OCI-LY1 (cell line): ENCODE measurements around the gene TICAM1.

Experiments used
- H2AFZ ChIP-seq: fragments of 200-600 bp; sonication (generic), shearing (Covaris generic); 2 replicates; pipeline ENCODE4 v1.6.0; 2014; ENCODE audit warnings: antibody characterized with exemption, mild to moderate bottlenecking, low read length
- H3F3A ChIP-seq: fragments of 200-600 bp; sonication (generic), shearing (Covaris generic); 2 replicates; pipeline ENCODE4 v1.6.0; 2014; ENCODE audit warnings: mild to moderate bottlenecking, antibody characterized with exemption, low read length, moderate library complexity; ENCODE audit not compliant: insufficient read depth
- H3K27ac ChIP-seq: fragments of 200-600 bp; sonication (generic); 2 replicates; pipeline ENCODE4 v1.5.1; 2014; ENCODE audit warnings: low read length, mixed run types, mild to moderate bottlenecking, low read depth; ENCODE audit not compliant: poor library complexity, severe bottlenecking
- H3K27me3 ChIP-seq: fragments of 200-600 bp; sonication (generic); 2 replicates; pipeline ENCODE4 v1.6.0; 2014; ENCODE audit warnings: antibody characterized with exemption, mild to moderate bottlenecking, low read length, moderate library complexity; ENCODE audit not compliant: insufficient read depth
- H3K36me3 ChIP-seq: fragments of 200-600 bp; sonication (generic); 2 replicates; pipeline ENCODE4 v1.6.1; 2014; ENCODE audit warnings: mild to moderate bottlenecking, antibody characterized with exemption, low read length, moderate library complexity, mixed read lengths; ENCODE audit not compliant: insufficient read depth
- H3K4me1 ChIP-seq: fragments of 200-600 bp; sonication (generic); 2 replicates; pipeline ENCODE4 v1.5.1; 2014; ENCODE audit warnings: mild to moderate bottlenecking, low read length, moderate library complexity; ENCODE audit not compliant: insufficient read depth, severe bottlenecking
- H3K4me2 ChIP-seq: fragments of 200-600 bp; sonication (generic), shearing (Covaris generic); 2 replicates; pipeline ENCODE4 v1.6.1; 2014; ENCODE audit warnings: low read length
- H3K4me3 ChIP-seq: fragments of 200-600 bp; sonication (generic); 2 replicates; pipeline ENCODE4 v1.5.1; 2014; ENCODE audit warnings: low read length, low read depth, mild to moderate bottlenecking, mixed read lengths; ENCODE audit not compliant: poor library complexity, severe bottlenecking
- H3K79me2 ChIP-seq: fragments of 200-600 bp; shearing (Covaris generic); 2 replicates; pipeline ENCODE4 v1.6.1; 2016; ENCODE audit warnings: mixed run types, low read length, mixed read lengths; ENCODE audit not compliant: insufficient read depth
- H3K9ac ChIP-seq: fragments of 200-600 bp; sonication (generic), shearing (Covaris generic); 2 replicates; pipeline ENCODE4 v1.6.1; 2014; ENCODE audit warnings: mild to moderate bottlenecking, low read length, mixed read lengths
- H3K9me2 ChIP-seq: fragments of 200-600 bp; sonication (generic), shearing (Covaris generic); 2 replicates; pipeline ENCODE4 v1.6.1; 2014; ENCODE audit warnings: low read depth, mild to moderate bottlenecking, low read length, mixed read lengths
- H3K9me3 ChIP-seq: fragments of 200-600 bp; shearing (Covaris generic); 2 replicates; pipeline ENCODE4 v1.6.1; 2014; ENCODE audit warnings: low read length, mixed read lengths
- H4K20me1 ChIP-seq: fragments of 200-600 bp; sonication (generic), shearing (Covaris generic); 2 replicates; pipeline ENCODE4 v1.6.0; 2016; ENCODE audit warnings: mild to moderate bottlenecking, low read length; ENCODE audit not compliant: insufficient read depth
- EZH2 ChIP-seq: fragments of 200-600 bp; sonication (generic), shearing (Covaris generic); IDR thresholded peaks from 2 replicates; pipeline ENCODE4 v1.8.0; 2017; ENCODE audit warnings: borderline replicate concordance, mixed run types, mild to moderate bottlenecking, antibody characterized with exemption, low read length, moderate library complexity, mixed read lengths
- TF ChIP-seq, protein P1 (sequence below): fragments of 200-600 bp; sonication (generic), shearing (Covaris generic); IDR thresholded peaks from 2 replicates; pipeline ENCODE4 v1.5.1; 2017; ENCODE audit warnings: mild to moderate bottlenecking, antibody characterized with exemption, low read length, moderate library complexity, mixed read lengths

The TICAM1 gene

DNA sequence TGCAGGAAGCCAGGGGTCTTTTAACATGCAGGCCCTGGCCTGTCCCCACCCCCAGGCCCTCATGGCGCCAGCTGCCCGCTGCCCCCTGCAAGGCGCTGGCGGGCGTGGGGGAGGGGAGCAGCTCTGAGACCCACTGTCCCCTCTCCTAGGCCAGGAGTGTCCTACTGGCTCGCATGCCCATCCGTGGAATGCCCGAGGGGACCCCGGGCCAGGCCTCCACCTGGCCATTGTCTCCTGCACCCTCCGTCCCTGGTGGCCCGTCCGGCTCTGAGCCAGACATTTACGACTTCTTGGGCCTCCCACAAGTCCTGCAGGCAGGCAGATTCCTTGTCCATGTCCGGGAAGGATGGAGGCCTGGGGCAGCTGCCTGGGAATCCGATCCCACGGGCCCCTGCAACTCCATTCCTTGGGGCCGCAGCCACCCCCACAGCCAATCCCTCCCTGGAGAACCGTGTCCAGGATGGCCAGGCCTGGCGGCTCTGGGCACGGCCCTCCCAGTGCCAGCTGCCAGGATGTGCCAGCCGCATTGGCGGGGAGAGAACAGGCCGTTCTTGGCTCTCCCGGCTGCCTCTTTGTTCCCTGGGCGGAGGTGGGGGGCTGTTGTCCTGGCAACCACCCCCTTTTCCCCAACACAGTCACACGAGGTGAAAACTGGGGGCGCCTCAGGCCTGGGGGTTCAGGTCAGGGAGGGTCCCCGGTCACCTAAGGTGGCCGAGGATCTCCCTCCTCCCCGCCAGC, 46.4 kb upstream of the TICAM1 start:
- H3F3A ChIP-seq = no peaks in the 10 kb centered on the region; the same call in 1 of the 2 replicates
- H3K4me3 ChIP-seq = no peak overlapping the region
- no peak overlapping the region for H2AFZ ChIP-seq
- peak overlapping the region; percentile 47 for H3K27ac ChIP-seq
- H3K36me3 ChIP-seq = no peaks in the 10 kb centered on the region
- no peaks in the 10 kb centered on the region for H4K20me1 ChIP-seq
- H3K9me3 ChIP-seq = no peaks in the 10 kb centered on the region
- no peak overlapping the region; the same call in 1 of the 2 replicates for H3K9ac ChIP-seq
- no peaks in the 10 kb centered on the region for H3K79me2 ChIP-seq
- TF ChIP-seq, protein P1, sequence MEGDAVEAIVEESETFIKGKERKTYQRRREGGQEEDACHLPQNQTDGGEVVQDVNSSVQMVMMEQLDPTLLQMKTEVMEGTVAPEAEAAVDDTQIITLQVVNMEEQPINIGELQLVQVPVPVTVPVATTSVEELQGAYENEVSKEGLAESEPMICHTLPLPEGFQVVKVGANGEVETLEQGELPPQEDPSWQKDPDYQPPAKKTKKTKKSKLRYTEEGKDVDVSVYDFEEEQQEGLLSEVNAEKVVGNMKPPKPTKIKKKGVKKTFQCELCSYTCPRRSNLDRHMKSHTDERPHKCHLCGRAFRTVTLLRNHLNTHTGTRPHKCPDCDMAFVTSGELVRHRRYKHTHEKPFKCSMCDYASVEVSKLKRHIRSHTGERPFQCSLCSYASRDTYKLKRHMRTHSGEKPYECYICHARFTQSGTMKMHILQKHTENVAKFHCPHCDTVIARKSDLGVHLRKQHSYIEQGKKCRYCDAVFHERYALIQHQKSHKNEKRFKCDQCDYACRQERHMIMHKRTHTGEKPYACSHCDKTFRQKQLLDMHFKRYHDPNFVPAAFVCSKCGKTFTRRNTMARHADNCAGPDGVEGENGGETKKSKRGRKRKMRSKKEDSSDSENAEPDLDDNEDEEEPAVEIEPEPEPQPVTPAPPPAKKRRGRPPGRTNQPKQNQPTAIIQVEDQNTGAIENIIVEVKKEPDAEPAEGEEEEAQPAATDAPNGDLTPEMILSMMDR = no peak
- TF ChIP-seq EZH2 = no peak
- peaks cover 37% of the 10 kb centered on the region for H3K4me1 ChIP-seq
- no peaks in the 10 kb centered on the region for H3K9me2 ChIP-seq
- H3K4me2 ChIP-seq = no peak overlapping the region; the same call in 1 of the 2 replicates
- no peaks in the 10 kb centered on the region for H3K27me3 ChIP-seq

DNA sequence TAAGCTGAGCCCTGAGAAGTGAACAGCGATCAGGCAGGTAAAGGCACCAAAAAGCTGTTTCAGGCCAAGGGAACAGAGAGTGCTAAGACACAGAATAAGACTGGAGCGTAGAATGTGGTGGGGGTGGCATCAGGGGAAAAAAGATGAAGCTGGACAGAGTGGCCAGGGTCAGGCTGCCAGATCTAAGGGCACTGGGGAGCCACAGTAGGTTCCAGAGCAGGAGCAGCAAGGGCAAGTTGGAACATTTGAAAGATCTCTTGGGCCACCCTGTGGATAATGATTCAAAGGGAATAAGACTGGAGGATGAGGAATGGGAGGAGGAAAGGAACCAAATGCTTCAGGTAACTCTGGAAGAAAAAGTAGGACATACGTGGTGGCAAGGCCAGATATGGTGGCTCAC, 42.4 kb upstream of the TICAM1 start:
- Histone ChIP-seq H3K27ac (no peak overlapping the region), H3K79me2 (no peaks in the 10 kb centered on the region), H3F3A (no peaks in the 10 kb centered on the region), H3K4me2 (no peak overlapping the region), H4K20me1 (no peaks in the 10 kb centered on the region), H3K9ac (no peak overlapping the region), H2AFZ (no peak overlapping the region), H3K36me3 (no peaks in the 10 kb centered on the region), H3K9me3 (no peaks in the 10 kb centered on the region), H3K4me1 (peaks cover 26% of the 10 kb centered on the region), H3K9me2 (no peaks in the 10 kb centered on the region), H3K27me3 (no peaks in the 10 kb centered on the region), H3K4me3 (no peak overlapping the region)
- TF ChIP-seq, protein P1 = no peak
- TF ChIP-seq EZH2 = no peak

DNA sequence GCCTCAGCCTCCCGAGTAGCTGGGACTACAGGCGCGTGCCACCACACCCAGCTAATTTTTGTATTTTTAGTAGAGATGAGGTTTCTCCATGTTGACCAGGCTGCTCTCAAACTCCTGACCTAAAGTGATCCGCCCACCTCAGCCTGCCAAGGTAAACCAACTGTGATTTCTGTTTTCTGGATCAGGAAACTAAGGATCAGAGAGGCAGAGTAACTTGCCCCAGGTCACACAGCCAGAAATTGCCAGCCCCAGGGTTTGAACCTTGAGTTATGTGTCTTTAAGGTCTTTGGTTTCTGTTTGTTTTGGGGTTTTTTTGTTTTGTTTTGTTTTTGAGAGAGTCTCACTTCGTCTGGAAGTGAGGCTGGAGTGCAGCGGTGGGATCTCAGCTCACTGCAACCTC, 40.2 kb upstream of the TICAM1 start:
- H3K9ac ChIP-seq = no peak overlapping the region
- TF ChIP-seq, protein P1 = no peak
- TF ChIP-seq EZH2 = no peak
- no peaks in the 10 kb centered on the region for H3K9me2 ChIP-seq
- H3K4me2 ChIP-seq = no peak overlapping the region
- H3K4me1 ChIP-seq = peaks cover 12% of the 10 kb centered on the region
- H3F3A ChIP-seq = no peaks in the 10 kb centered on the region
- H3K27ac ChIP-seq = no peak overlapping the region
- H3K4me3 ChIP-seq = no peak overlapping the region
- H2AFZ ChIP-seq = no peak overlapping the region
- no peaks in the 10 kb centered on the region for H3K79me2 ChIP-seq
- no peaks in the 10 kb centered on the region for H4K20me1 ChIP-seq
- H3K36me3 ChIP-seq = no peaks in the 10 kb centered on the region
- no peaks in the 10 kb centered on the region for H3K9me3 ChIP-seq
- no peaks in the 10 kb centered on the region for H3K27me3 ChIP-seq
